Activated CD8-positive, alpha-beta T cell treated with anti-CD3 and anti-CD28 coated beads, Interleukin-2, amount 10 ng/mL, durations not matched to agents 7 days and 5 days (primary cell): ENCODE measurements around the gene CMBL. TPM values are rescaled to one million over a fixed set of nuclear protein-coding genes. Genes with fewer than 3 reads are reported as not detected.
"Not testable (repeated sequence)": the region's sequence is repeated elsewhere in the genome, so short reads cannot be mapped to it uniquely, and the experiment has no call there.

ENCODE experiments used
- ATAC-seq: fragments of 150-1000 bp; cut with Tn5 transposase; one replicate; pipeline ENCODE4 v1.10.0; 2021; ENCODE audit warnings: moderate library complexity
- CTCF ChIA-PET: fragments of 350-600 bp; sonication (Branson Sonifier 250); formaldehyde crosslinking; loops from one replicate; lab custom pipeline; 2021; ENCODE audit warnings: antibody characterized with exemption; lab: Charles Lee
- POLR2A ChIA-PET: fragments of 350-600 bp; sonication (Branson Sonifier 250); formaldehyde crosslinking; loops from one replicate; lab custom pipeline; 2021; ENCODE audit warnings: antibody characterized with exemption; lab: Charles Lee
- DNase-seq: peaks from one replicate; pipeline ENCODE4 v3.0.0-alpha.2; 2020
- H3K27ac Mint-ChIP-seq: one replicate; pipeline ENCODE4 v1.8.0; 2021; ENCODE audit warnings: mild to moderate bottlenecking, mixed read lengths
- H3K27me3 Mint-ChIP-seq: one replicate; pipeline ENCODE4 v1.8.0; 2021; ENCODE audit warnings: low read depth, mixed read lengths
- H3K36me3 Mint-ChIP-seq: one replicate; pipeline ENCODE4 v1.8.0; 2021; ENCODE audit warnings: low read depth, mixed read lengths
- H3K4me1 Mint-ChIP-seq: one replicate; pipeline ENCODE4 v1.8.0; 2021; ENCODE audit warnings: low read depth, mixed read lengths
- H3K4me3 Mint-ChIP-seq: one replicate; pipeline ENCODE4 v1.8.0; 2021; ENCODE audit warnings: mild to moderate bottlenecking, mixed read lengths
- H3K9me3 Mint-ChIP-seq: one replicate; pipeline ENCODE4 v1.8.0; 2022; ENCODE audit warnings: mixed read lengths; ENCODE audit not compliant: insufficient read depth
- total RNA-seq, 2 experiments: library from RNA; stranded (reverse); gene quantifications; one replicate each; pipeline ENCODE4 v1.2.3, GENCODE V29; 2021

CMBL gene
- total RNA-seq, 2 experiments from 2014 or later, result 1.6 to 1.9 TPM

- POLR2A ChIA-PET, ATAC-seq, H3K4me3 Mint-ChIP-seq, H3K27me3 Mint-ChIP-seq, DNase-seq, H3K9me3 Mint-ChIP-seq, H3K27ac Mint-ChIP-seq: not testable (repeated sequence)
- Mint-ChIP-seq H3K4me1 (peaks cover 27% of the 10 kb centered on the region), H3K36me3 (peaks cover 19% of the 10 kb centered on the region)
- CTCF ChIA-PET, result interaction anchor here (1.1 to 1.4 kb wide), 2 partner anchors 14 to 37 kb away, joined by 3 to 5 read pairs; no protein-coding TSS in a partner anchor
Observed at GRCh38 chr5:10247217-10247616, 60.5 kb downstream of the CMBL start.

GRCh38 chr5:10246761-10247160, 60.9 kb downstream of the CMBL start:
- Mint-ChIP-seq H3K4me3 (no peak overlapping the region), H3K4me1 (peaks cover 22% of the 10 kb centered on the region), H3K27ac (no peak overlapping the region), H3K9me3 (no peaks in the 10 kb centered on the region), H3K36me3 (peaks cover 15% of the 10 kb centered on the region), H3K27me3 (no peaks in the 10 kb centered on the region)
- no peak for DNase-seq
- no peak for ATAC-seq
- ChIA-PET POLR2A (no interaction called here), CTCF (interaction anchor here (1.1 kb wide), 1 partner anchor 37 kb away, joined by 5 read pairs; no protein-coding TSS in a partner anchor)

GRCh38 chr5:10244342-10244944, 63.3 kb downstream of the CMBL start:
- ATAC-seq (no peak), DNase-seq (no peak)
- Mint-ChIP-seq H3K9me3 (no peaks in the 10 kb centered on the region), H3K4me3 (no peak overlapping the region), H3K27me3 (no peaks in the 10 kb centered on the region), H3K36me3 (peaks cover 6% of the 10 kb centered on the region), H3K4me1 (peaks cover 15% of the 10 kb centered on the region), H3K27ac (no peak overlapping the region)
- ChIA-PET POLR2A (no interaction called here), CTCF (no interaction called here)

GRCh38 chr5:10243660-10244240, 64.0 kb downstream of the CMBL start:
- peaks cover 12% of the 10 kb centered on the region for H3K4me1 Mint-ChIP-seq
- H3K36me3 Mint-ChIP-seq, result peaks cover 6% of the 10 kb centered on the region
- H3K9me3 Mint-ChIP-seq, result no peaks in the 10 kb centered on the region
- ATAC-seq (no peak), DNase-seq (no peak)
- CTCF ChIA-PET, result no interaction called here
- H3K4me3 Mint-ChIP-seq, result no peak overlapping the region
- POLR2A ChIA-PET, result no interaction called here
- no peak overlapping the region for H3K27ac Mint-ChIP-seq
- no peaks in the 10 kb centered on the region for H3K27me3 Mint-ChIP-seq

GRCh38 chr5:10235350-10235749, 72.4 kb downstream of the CMBL start:
- ATAC-seq (no peak), DNase-seq (no peak)
- Mint-ChIP-seq H3K27me3 (no peaks in the 10 kb centered on the region), H3K9me3 (no peaks in the 10 kb centered on the region), H3K4me3 (no peak overlapping the region), H3K4me1 (no peaks in the 10 kb centered on the region), H3K27ac (no peak overlapping the region), H3K36me3 (peaks cover 24% of the 10 kb centered on the region)
- ChIA-PET CTCF (no interaction called here), POLR2A (no interaction called here)

- ChIA-PET POLR2A (interaction anchor here (0.8 kb wide), 1 partner anchor 126 kb away, joined by 3 read pairs; no protein-coding TSS in a partner anchor), CTCF (interaction anchor here (1.2 kb wide), 1 partner anchor 14 kb away, joined by 3 read pairs; no protein-coding TSS in a partner anchor)
- ATAC-seq, result no peak
- Mint-ChIP-seq H3K27ac (no peak overlapping the region), H3K4me1 (no peaks in the 10 kb centered on the region), H3K36me3 (peaks cover 23% of the 10 kb centered on the region), H3K9me3 (no peaks in the 10 kb centered on the region), H3K27me3 (no peaks in the 10 kb centered on the region), H3K4me3 (no peak overlapping the region)
- no peak for DNase-seq
Observed at GRCh38 chr5:10233505-10233904, 74.2 kb downstream of the CMBL start.

- Mint-ChIP-seq H3K27ac (no peak overlapping the region), H3K4me3 (no peak overlapping the region), H3K4me1 (no peaks in the 10 kb centered on the region), H3K27me3 (no peaks in the 10 kb centered on the region), H3K36me3 (peaks cover 20% of the 10 kb centered on the region), H3K9me3 (no peaks in the 10 kb centered on the region)
- ATAC-seq (no peak), DNase-seq (no peak)
- CTCF ChIA-PET, result interaction anchor here (1.2 kb wide), 1 partner anchor 15 kb away, joined by 3 read pairs; no protein-coding TSS in a partner anchor
- POLR2A ChIA-PET, result interaction anchor here (0.8 kb wide), 1 partner anchor 127 kb away, joined by 3 read pairs; no protein-coding TSS in a partner anchor
Observed at GRCh38 chr5:10233011-10233410, 74.7 kb downstream of the CMBL start.

GRCh38 chr5:10232386-10232785, 75.3 kb downstream of the CMBL start:
- Mint-ChIP-seq H3K36me3 (peaks cover 19% of the 10 kb centered on the region), H3K4me1 (no peaks in the 10 kb centered on the region), H3K27ac (no peak overlapping the region), H3K27me3 (no peaks in the 10 kb centered on the region), H3K9me3 (no peaks in the 10 kb centered on the region), H3K4me3 (no peak overlapping the region)
- ChIA-PET POLR2A (no interaction called here), CTCF (interaction anchor here (1.2 kb wide), 1 partner anchor 16 kb away, joined by 3 read pairs; no protein-coding TSS in a partner anchor)
- no peak for ATAC-seq
- no peak for DNase-seq

- no peak overlapping the region for H3K27ac Mint-ChIP-seq
- DNase-seq, result no peak
- no peaks in the 10 kb centered on the region for H3K9me3 Mint-ChIP-seq
- ChIA-PET CTCF (no interaction called here), POLR2A (no interaction called here)
- H3K4me1 Mint-ChIP-seq, result no peaks in the 10 kb centered on the region
- peaks cover 24% of the 10 kb centered on the region for H3K36me3 Mint-ChIP-seq
- no peak overlapping the region for H3K4me3 Mint-ChIP-seq
- no peak for ATAC-seq
- no peaks in the 10 kb centered on the region for H3K27me3 Mint-ChIP-seq
Observed at GRCh38 chr5:10229306-10230048, 78.2 kb downstream of the CMBL start.

- DNase-seq (no peak), ATAC-seq (no peak)
- Mint-ChIP-seq H3K27me3 (no peaks in the 10 kb centered on the region), H3K36me3 (peaks cover 29% of the 10 kb centered on the region), H3K27ac (no peak overlapping the region), H3K4me3 (no peak overlapping the region), H3K4me1 (no peaks in the 10 kb centered on the region), H3K9me3 (no peaks in the 10 kb centered on the region)
- CTCF ChIA-PET, result no interaction called here
- POLR2A ChIA-PET, result no interaction called here
Observed at GRCh38 chr5:10228288-10228687, 79.4 kb downstream of the CMBL start.
